ENCODE results near the gene EEF1AKMT3.
A peak's percentile ranks its signal among the peaks of the same experiment; 100 is the strongest.
"Not testable (repeated sequence)": the region's sequence is repeated elsewhere in the genome, so short reads cannot be mapped to it uniquely, and the experiment has no call there.

EEF1AKMT3 gene

DNA sequence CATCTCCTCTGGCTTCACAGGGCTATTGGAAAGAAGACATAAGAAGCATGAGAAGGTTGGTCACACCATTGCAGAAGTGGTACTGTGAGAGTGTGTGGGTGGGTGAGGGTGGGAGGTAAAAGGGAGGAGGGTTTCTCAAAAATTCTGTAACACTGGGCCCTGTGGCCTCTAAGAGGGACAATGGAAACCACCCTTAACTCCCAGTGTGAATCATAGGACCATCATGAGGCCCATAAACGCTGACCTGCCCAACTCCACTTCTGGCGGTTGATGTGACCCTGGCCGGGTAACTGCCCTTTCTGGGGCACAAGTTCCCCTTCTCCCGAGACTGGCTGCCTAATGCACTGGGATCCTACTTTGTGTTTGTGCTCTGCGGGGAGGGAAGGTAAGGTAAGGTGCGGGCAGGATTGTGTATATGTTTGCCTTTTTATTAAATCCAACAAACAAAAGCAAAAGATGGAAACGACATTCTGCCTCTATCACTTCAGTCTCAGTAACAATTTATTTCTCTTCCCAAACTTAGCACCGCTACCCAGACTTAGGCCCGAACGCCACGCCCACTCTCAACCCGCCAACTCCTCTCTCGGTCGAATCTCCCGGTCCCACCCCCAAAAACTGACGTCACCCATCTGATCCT lies 1.1 kb upstream of the EEF1AKMT3 start:
- TF ChIP-seq, protein P1, sequence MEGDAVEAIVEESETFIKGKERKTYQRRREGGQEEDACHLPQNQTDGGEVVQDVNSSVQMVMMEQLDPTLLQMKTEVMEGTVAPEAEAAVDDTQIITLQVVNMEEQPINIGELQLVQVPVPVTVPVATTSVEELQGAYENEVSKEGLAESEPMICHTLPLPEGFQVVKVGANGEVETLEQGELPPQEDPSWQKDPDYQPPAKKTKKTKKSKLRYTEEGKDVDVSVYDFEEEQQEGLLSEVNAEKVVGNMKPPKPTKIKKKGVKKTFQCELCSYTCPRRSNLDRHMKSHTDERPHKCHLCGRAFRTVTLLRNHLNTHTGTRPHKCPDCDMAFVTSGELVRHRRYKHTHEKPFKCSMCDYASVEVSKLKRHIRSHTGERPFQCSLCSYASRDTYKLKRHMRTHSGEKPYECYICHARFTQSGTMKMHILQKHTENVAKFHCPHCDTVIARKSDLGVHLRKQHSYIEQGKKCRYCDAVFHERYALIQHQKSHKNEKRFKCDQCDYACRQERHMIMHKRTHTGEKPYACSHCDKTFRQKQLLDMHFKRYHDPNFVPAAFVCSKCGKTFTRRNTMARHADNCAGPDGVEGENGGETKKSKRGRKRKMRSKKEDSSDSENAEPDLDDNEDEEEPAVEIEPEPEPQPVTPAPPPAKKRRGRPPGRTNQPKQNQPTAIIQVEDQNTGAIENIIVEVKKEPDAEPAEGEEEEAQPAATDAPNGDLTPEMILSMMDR (IDR thresholded peaks at IDR 0.05; ENCODE audit: low read depth, low read length), result no peak
- in situ Hi-C loops (cut with HindIII; ENCODE audit: low sequenced_read_pairs), result no loop called here
- peak overlapping the region; percentile 70 for H3K4me3 ChIP-seq (ENCODE audit: low read depth, low read length)
- no peak for DNase-seq (ENCODE audit: low read depth, low spot score)

- in situ Hi-C loops (cut with HindIII; ENCODE audit: low sequenced_read_pairs), result no loop called here
- DNase-seq (ENCODE audit: low read depth, low spot score), result peak; percentile 99
- peak within 1 kb of the TSS; percentile 70 for H3K4me3 ChIP-seq (ENCODE audit: low read depth, low read length)
- TF ChIP-seq, protein P1 (IDR thresholded peaks at IDR 0.05; ENCODE audit: low read depth, low read length), result no peak
Observed at GRCh38 chr12:57771873-57772428, 463 bp upstream of the EEF1AKMT3 start, which contains the start of gene METTL1. METTL1 (minus strand) TSS chr12:57772105; CDS start chr12:57772083, 22 bp downstream.

DNA sequence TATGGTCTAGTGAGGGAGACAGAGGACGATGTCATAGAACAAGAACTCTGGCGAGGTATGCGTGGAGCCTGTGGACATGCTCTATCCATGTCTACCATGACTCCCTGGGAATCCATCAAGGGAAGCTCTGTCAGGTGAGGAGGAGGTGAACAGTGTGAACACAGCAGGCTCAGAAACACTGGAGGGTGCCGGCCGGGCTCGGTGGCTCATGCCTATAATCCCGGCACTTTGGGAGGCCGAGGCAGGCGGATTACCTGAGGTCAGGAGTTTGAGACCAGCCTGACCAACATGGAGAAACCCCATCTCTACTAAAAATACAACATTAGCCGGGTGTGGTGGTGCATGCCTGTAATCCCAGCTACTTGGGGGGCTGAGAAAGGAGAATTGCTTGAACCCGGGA lies 2.2 kb downstream of the EEF1AKMT3 start:
- DNase-seq (ENCODE audit: low read depth, low spot score); in situ Hi-C loops (cut with HindIII; ENCODE audit: low sequenced_read_pairs); H3K4me3 ChIP-seq (ENCODE audit: low read depth, low read length): not testable (repeated sequence)

DNA sequence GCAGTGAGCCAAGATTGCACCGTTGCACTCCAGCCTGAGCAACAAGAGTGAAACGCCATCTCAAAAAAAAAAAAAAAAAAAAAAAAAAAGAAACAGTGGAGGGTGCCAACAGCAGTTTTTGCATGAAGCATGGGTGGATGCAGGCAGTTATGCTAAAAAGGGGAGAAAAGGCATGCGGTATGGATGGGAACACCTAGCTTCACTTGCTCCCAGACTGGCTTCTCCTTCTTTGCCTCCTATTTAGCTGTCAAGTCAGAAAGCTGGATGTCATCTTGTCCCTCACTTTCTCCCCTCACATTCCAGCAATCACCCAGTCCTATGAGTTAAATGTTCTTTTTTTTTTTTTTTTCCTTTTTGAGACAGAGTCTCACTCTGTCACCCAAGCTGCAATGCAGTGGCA lies 2.6 kb downstream of the EEF1AKMT3 start:
- in situ Hi-C loops (cut with HindIII; ENCODE audit: low sequenced_read_pairs), result no loop called here
- no peak overlapping the region for H3K4me3 ChIP-seq (ENCODE audit: low read depth, low read length)
- TF ChIP-seq, protein P1 (IDR thresholded peaks at IDR 0.05; ENCODE audit: low read depth, low read length), result no peak
- DNase-seq (ENCODE audit: low read depth, low spot score), result no peak

DNA sequence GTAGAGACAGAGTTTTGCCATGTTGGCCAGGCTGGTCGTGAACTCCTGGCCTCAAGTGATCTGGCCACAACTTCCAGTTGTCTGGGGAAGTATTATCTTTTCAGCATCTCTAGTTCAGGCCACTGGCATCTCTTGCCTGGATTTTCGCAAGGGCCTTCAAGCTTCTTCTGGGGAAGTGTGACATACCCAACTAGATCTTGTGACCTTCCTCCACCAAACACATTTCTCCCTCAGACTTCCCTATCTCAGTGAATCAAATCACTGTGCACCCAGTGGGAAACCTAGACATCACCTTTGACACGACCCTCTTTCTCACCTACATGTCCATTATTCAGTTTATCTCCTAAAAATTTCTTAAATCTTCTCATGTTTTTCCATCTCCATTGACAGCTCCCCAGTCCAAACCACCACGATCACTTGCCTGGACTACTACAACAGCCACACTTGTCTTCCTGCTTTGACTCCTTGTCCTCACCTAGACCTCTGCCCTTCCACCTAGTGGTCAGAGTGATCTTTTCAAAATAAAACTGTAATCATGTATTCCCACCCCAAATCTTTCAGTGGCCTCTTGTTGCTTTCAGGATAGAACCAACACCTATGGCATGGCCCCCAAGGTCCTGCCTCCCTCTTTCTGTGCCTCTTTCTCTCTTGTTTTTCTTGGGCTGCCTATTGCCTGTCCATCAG lies 3.3 kb downstream of the EEF1AKMT3 start:
- in situ Hi-C loops (cut with HindIII; ENCODE audit: low sequenced_read_pairs), result no loop called here
- H3K4me3 ChIP-seq (ENCODE audit: low read depth, low read length), result no peak overlapping the region
- TF ChIP-seq, protein P1 (IDR thresholded peaks at IDR 0.05; ENCODE audit: low read depth, low read length), result no peak
- DNase-seq (ENCODE audit: low read depth, low spot score), result no peak

- TF ChIP-seq, protein P1 (IDR thresholded peaks at IDR 0.05; ENCODE audit: low read depth, low read length), result no peak
- no peak for DNase-seq (ENCODE audit: low read depth, low spot score)
- no peak overlapping the region for H3K4me3 ChIP-seq (ENCODE audit: low read depth, low read length)
- in situ Hi-C loops (cut with HindIII; ENCODE audit: low sequenced_read_pairs), result no loop called here
Observed at GRCh38 chr12:57776247-57776587, 3.8 kb downstream of the EEF1AKMT3 start.

DNA sequence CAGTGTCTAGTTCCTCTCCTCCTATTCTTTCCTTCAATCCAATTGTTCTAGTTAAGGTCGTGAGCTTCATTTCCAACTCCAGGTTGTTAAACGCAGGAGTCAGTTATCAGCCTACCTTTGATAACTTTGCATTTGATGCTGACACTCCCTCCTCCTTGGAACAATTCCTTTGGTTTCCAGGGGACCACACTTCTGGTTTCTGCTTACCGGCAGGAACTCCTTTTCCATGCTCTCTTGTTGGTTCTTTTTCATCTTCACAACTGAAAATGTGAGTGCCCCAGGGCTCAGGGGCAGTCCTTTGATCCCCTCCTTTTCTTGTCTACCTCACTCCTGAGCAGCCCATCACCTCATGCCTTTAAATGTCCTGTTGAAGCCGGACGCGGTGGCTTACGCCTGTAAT lies 5.0 kb downstream of the EEF1AKMT3 start:
- in situ Hi-C loops (cut with HindIII; ENCODE audit: low sequenced_read_pairs), result no loop called here
- H3K4me3 ChIP-seq (ENCODE audit: low read depth, low read length), result no peak overlapping the region
- no peak for DNase-seq (ENCODE audit: low read depth, low spot score)
- TF ChIP-seq, protein P1 (IDR thresholded peaks at IDR 0.05; ENCODE audit: low read depth, low read length), result no peak

Data from astrocyte of the spinal cord (primary cell).